Ovary (tissue), 3 donors: ENCODE measurements around the gene MAP9.

Source experiments
- POLR2A ChIP-seq: fragments of 450-650 bp; IDR thresholded peaks from one replicate; pipeline ENCODE4 v1.6.1; 2017; ENCODE audit warnings: antibody characterized with exemption, mild to moderate bottlenecking, moderate library complexity
- TF ChIP-seq, protein P1 (sequence below), 3 donors: fragments of 450-650 bp in 2 of 3; fragments of 200-600 bp in 1 of 3; IDR thresholded peaks; one replicate each; pipeline versions ENCODE4 v1.5.1 to v1.8.0; 2016 to 2022; ENCODE audit warnings: antibody characterized with exemption in 3 of 3, mild to moderate bottlenecking in 1 of 3
- donor health status: DM: no; HTN: no; CAD: no.

DNA sequence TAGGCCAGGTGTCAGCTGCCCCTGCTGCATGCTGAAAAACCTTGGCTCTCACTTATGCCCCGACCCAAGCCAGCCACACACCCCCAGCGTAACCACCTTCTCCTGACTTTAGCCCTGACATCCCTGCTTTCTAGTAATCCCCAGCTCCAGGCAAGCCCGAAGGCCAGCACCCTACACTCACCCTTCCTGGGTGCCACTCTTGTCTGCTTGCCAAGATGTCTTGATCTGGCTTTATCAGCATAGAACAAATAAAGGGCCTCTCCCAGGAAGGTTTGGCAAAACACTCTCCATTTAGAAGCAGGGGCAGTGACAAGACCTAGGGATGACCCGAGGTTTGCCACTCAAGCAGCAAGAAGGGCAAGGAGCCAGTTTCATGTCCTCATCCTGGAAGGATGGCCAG lies 6.8 kb upstream of the MAP9 start:
- TF ChIP-seq POLR2A = no peak
- TF ChIP-seq, protein P1, sequence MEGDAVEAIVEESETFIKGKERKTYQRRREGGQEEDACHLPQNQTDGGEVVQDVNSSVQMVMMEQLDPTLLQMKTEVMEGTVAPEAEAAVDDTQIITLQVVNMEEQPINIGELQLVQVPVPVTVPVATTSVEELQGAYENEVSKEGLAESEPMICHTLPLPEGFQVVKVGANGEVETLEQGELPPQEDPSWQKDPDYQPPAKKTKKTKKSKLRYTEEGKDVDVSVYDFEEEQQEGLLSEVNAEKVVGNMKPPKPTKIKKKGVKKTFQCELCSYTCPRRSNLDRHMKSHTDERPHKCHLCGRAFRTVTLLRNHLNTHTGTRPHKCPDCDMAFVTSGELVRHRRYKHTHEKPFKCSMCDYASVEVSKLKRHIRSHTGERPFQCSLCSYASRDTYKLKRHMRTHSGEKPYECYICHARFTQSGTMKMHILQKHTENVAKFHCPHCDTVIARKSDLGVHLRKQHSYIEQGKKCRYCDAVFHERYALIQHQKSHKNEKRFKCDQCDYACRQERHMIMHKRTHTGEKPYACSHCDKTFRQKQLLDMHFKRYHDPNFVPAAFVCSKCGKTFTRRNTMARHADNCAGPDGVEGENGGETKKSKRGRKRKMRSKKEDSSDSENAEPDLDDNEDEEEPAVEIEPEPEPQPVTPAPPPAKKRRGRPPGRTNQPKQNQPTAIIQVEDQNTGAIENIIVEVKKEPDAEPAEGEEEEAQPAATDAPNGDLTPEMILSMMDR (IDR thresholded peaks at IDR 0.05) = no peak
